ENCODE results near the gene G0S2.
"Not testable (repeated sequence)": the region's sequence is repeated elsewhere in the genome, so short reads cannot be mapped to it uniquely, and the experiment has no call there.

G0S2 gene

GRCh38 chr1:209685821-209686220 is 10.6 kb downstream of the G0S2 start:
- no peak for DNase-seq

DNA sequence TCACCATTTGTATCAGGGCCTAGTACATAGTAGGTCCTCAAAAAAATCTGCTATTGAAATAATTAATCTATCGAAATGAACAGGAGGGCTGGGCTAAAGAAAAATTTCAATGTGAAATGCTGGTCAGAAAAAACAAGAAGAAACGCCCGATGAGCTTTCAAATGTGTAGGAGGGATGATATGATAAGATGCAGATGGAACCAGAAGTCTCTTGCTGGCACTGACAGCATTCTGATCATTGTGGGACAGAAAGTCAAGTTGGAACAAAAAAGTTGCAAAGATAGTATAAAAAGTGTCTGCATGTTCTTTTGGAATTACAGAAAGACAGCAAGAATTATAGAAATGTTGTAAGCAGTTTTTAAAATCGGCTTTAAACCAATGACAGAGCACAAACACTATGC is 11.1 kb downstream of the G0S2 start:
- no peak for DNase-seq

- no peak for DNase-seq
These were observed 13.6 kb downstream of the G0S2 start for GRCh38 chr1:209688746-209689234.

GRCh38 chr1:209689477-209689876 is 14.3 kb downstream of the G0S2 start:
- no peak for DNase-seq

GRCh38 chr1:209691237-209691636 is 16.0 kb downstream of the G0S2 start:
- DNase-seq: no peak

DNA sequence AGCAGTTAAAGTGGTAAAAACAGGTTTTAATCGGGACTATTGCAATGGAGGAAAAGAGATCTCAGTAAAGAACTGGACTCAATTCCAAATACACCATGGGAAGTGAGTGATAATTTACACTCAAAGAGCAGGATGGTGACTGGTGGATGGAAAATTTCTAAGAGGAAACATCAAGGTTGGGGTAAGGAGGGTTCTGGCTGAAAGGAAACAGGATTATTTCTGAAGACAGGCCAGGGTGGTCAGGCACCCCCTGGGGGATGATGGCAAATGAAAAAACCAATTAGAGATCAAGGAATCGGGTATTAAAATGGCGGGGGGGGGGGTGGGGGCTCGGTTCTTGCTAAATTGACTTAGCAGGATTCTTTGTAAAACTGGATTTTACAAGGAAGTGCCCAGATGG is 17.1 kb downstream of the G0S2 start:
- no peak for DNase-seq

DNA sequence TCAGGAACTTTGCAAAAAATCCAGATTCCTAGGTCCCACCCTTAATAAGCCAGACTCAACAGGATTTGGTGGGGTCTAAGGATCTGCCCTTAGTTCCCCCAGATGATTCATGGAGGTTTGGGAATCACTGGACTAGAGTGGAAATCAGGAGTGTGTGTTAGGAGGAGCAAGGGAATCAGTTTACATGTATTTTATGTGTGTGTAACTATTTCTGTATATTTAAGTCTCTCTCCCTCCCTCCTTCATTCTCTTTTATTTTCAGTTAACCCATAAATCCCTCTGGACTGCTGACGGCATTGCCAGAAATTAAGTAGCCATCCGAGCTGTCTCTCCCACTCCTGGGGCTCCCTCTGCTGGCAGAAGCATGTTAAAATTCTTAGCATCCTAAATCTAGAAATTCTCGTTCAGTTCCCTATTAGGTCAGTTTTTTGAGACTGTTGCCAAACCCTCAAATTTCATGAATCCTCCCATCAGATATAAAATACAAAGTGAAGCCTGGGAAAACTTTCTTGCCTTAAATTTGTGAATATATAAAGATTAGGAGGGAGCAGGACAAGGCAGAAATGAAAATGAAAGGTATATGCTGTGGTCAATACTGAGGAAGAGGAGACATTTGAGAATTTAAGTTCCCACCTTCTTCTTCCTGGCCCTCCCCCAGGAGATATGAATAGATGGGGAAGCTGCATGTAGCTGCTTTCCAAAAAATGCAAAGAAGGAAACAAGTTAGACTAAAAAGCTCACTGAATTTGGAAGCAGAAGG is 17.7 kb downstream of the G0S2 start:
- DNase-seq: peak; percentile 76 to 85

- no peak for DNase-seq
These were observed 21.5 kb downstream of the G0S2 start for GRCh38 chr1:209696673-209697072.

GRCh38 chr1:209697126-209697525 is 21.9 kb downstream of the G0S2 start:
- DNase-seq: no peak

- DNase-seq: not testable (repeated sequence)
These were observed 25.5 kb downstream of the G0S2 start for GRCh38 chr1:209700686-209701085.

DNA sequence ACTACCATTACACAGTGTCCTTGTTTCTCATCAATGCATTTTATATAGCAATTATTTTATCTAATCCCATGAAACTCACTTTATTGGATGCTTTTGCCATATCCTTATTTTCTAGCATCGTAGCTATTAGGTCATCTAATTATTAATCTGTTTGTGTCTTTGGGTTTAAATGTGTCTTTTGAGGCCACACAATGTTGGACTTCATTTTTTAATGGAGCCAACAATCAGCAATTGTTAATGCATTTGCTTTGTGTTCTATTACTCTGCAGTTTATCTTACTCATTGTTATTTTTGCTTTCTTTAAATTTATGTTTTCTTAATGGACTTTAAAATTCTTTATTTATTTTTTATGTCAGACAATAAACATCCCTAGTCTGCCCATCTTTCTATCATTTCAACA is 27.6 kb downstream of the G0S2 start:
- no peak for DNase-seq

DNA sequence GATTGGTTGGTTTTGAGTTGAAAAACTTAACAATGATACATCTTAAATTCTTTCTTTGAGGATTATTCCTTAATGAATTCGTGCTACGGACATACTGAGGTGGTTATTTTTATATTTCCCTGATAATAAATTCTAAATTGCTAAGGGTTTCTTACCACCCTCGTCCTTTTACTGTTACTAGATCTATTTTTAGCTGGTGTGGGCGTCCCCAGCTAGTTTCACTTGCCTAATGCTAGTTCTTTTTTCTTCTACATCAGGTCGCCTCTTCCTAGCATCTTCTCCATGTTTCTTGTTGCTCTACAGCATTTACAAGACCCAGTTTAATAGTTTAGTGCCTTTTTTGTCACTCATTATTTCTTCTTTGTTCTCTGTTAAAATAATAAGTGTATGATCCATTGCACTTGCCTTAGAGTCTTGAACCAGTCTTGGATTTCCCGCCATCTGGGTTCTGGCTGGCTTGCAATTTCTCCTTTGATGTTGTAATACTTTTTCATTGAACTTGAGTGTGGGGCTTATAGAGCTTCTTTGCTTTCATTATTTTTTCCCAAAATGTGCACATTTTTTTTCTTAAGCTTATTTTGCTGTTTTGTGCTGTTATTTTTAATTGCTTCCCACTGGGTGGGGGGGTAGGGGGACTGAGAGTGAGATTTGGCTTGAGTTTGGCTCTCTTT is 28.8 kb downstream of the G0S2 start:
- no peak for DNase-seq

DNA sequence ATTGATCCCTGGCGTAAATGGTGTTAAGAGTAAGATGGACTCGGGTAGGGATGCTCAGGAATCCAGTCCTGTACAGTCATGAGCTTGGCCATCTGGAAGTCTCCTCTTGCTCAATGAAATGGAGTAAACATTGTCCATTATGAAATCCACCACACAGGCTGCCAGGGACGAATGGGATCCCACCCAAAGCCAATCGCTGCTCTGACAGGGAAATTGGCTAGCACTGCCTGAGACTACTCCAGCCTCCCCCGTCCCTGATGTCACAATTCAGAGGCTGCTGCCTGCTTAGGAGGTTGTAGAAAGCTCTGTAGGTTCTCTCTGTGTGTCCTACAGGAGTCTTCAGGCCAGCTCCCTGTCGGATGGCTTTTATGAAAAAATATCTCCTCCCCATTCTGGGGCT is 29.4 kb downstream of the G0S2 start, which contains the start of gene HSD11B1:
TSS of gene HSD11B1 (plus strand) at position 263 of the 400 bp plus-strand sequence. CDS start at position 360, 97 bp downstream.
- DNase-seq: no peak

DNA sequence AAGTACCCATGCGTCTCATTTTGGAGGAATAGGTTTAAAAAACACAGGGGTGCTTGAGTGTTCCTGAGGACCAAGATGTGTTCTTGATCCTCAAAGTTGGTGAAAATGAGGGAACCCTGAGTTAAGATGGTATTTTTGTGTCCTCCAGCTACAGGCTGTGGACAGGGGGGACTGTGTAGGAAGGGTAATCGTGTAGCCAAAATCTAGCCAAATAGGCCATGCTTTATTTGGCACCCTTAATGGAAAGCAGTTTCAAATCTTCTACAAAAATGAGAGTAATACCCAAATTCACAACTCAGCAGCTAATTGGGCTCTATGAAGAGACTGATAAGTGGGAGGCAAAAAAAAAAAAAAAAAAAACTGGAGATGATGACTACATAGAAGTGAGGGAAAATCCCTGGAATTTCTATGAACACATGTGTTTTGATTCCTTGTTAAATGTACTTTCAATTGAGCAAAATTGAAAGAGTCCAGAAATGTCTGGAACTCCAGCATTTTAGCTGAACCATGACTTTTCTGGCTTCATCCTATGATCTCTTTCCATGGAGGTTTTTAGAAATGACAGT is 29.9 kb downstream of the G0S2 start:
- DNase-seq: no peak

GRCh38 chr1:209706622-209707021 is 31.4 kb downstream of the G0S2 start:
- no peak for DNase-seq

- DNase-seq: no peak
These were observed 32.1 kb downstream of the G0S2 start for GRCh38 chr1:209707308-209707707.

GRCh38 chr1:209708297-209708696 is 33.1 kb downstream of the G0S2 start:
- DNase-seq: no peak

- no peak for DNase-seq
These were observed 34.9 kb downstream of the G0S2 start for GRCh38 chr1:209710093-209710492.

DNA sequence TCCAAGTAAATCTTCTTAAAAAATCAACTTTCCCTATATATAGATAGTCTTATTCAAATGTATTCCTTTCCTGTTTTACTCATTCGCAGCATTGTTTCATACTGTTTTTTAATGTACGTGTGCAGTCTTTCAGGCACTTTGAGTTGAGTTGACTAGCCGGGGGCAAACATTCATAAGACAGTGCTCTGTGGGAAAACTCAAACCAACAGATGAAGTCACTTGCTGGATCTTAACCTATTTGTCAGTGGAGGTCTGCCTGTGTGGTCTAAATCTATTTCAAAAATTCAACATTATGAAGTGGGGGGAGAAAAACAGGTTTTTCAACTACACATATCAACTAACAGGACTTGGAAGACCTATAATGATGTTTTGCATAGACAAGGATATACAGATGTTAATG is 35.6 kb downstream of the G0S2 start:
- DNase-seq: no peak

- DNase-seq: no peak
These were observed 39.1 kb downstream of the G0S2 start for GRCh38 chr1:209714338-209714737.

GRCh38 chr1:209715314-209715713 is 40.1 kb downstream of the G0S2 start:
- DNase-seq: no peak

DNA sequence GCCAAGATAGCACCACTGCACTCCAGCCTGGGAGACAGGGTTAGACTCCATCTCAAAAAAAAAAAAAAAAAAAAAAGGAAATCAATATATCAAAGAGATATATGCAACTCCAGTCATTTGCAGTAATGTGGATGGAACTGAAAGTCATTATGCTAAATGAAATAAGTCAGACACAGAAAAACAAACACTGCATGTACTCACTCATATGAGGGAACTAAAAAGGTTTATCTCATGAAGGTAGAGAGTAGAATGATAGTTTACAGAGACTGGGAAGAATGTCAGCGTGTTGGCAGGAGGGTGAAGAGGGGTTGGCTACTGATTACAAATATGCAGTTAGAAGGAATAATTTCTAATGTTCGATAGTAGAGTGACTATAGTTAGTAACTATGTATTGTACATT is 42.6 kb downstream of the G0S2 start:
- no peak for DNase-seq

DNA sequence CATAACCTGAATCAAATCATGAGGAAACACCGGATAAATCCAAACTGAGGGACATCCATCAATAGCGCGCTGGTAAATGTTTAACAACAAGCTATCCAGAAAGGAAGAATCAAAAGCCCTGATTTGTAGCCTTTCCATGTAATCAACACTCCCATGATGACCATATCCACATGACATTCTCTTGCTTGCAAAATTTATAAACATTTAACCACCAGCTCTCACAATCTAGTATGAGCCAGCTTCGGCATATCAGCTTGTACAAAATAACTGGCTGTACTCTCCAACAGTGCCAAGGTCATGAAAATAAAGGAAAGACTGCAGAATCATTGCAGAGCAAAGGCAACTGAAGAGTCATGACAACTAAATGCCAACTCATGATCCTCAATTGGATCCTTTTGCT is 45.1 kb downstream of the G0S2 start:
- no peak for DNase-seq

GRCh38 chr1:209720826-209721225 is 45.6 kb downstream of the G0S2 start:
- no peak for DNase-seq
